ENCODE data around the gene NR3C2.

NR3C2 gene

DNA sequence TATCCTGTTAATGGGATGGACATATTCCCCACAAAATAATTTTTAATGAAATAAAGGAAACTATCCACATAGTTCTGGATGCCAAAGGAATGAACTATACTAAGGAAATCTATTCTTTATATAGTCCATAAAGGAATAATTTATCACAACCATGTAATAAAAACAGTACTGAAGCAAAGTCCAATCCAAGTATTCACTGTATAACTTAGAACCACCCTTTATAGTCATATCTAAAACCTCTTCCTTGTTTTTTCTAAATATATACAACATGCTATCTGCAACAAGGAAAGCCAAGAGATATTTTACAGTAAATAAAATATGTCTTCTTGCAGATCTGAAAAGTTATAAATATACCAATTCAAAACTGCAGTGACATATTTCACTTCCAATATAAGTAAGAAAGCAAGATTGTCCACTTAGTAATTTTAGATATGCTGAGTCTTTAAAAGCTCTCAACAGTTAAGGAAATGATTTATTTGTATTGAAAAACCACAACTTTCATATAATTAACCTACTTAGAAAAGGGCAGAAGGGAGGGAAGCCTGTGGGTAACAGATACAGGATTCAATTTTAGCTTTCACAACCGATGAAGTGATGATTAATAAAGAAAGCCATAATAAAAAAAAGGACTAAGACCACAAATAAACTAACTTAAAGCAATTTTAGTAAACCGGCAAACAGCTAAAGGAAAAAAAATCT, 8.0 kb downstream of the NR3C2 start:
- no peak for DNase-seq

DNA sequence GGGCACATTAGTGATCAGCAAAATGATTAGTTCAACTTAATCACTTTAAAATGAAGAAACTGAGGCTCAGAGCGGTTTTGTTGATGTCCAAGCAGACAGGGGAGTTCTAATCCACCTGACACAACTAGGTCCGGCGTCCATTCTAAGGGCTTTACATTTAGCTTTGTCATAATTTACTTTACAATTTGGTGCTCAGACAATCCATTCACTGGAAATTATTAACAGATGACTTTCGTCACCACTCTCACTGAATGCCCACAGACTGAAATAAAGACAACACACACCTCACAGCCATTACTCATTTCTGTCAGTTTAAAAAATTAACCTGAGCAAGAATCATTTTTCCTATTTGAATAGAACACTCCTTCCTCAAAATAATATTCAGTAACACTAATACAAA, 10.8 kb downstream of the NR3C2 start:
- DNase-seq, result no peak

DNA sequence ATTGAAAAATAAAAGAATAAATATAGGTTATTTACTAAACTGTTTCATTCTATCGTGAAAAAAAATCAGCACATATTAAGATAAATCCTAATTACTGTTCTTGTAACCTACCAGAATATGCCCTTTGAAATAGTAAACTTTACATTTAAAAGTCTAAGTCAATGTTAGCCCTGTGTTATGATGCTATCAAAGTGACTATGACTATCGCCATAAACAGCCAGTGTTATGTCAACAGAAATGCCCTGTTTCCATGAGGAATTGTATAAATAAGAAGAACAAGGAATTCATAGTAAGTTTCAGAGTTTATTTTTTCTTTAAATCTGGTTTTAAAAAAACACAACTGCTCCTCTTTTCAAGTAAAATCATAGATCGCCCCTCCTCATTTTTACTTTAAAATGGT, 11.4 kb downstream of the NR3C2 start:
- no peak for DNase-seq

DNA sequence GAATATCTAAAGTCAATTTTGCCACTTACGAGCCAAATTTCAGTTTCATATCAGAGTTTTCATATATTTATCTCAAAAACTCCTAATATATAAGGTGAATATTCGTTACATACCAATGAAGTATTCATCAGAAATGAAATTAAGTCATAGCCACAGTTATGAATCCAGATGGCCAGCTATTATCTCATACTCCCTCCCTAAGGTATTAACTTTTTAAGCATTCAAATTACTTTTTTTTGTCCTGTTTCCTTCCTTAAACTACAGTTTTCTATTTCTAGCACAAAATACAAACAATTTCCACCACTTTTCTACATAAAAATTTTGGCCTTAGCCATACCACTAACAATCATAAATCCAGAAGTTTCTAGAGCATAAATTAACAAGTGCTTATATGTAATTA, 13.0 kb downstream of the NR3C2 start:
- DNase-seq, result no peak

DNA sequence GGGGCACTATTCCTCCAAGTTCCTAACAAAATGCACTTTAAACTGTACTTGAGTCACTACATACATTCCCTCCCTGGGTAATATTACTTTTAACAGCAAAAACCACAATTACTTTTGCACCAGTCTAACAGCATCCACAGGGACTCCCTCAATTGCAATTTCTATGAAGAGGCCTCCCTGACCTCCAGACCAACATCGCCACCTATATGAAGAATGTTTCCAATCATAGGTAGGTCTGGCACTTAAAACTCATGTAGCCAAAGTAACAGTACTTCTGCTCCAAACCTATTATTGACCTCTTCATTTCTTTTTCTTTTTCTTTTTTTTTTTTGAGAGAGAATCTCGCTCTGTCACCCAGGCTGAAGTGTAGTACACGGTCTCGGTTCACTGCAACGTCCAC, 15.6 kb downstream of the NR3C2 start:
- DNase-seq, result no peak

DNA sequence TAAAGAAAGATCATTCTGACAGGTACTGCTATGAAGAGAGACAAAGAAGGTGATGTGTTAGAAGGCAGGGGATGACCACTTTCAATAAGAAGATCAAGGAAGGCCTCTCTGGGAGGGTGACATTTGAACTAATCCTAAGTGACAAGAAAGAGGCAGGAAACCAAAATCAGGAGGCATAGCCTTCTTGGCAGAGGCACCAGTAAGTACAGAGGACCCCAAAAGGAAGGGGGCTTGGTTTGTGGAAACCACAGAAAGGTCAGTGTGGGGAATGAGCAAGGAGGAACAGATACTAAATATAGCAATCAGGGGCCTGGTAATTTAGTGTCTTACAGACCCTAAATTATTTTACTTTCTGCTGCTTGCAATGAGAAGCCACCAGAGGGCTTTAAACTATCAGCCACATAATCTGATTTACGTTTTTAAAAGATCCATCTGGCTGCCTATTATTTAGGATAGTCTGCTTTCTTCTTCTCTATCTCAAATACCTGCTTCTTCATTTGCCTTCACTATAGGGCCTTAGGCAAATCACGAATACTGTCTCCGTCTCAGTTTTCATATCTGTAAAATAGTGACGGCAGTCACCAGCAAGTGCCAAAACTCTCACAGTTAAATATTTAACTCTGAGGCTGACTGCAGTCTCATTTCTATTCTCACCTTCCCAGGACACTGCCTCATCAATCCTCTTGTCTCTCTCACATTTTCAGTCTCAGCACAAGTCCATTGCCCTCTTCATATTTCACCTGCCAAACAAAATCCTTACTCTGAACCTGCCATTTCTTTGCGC, 16.7 kb downstream of the NR3C2 start:
- DNase-seq, result no peak

DNA sequence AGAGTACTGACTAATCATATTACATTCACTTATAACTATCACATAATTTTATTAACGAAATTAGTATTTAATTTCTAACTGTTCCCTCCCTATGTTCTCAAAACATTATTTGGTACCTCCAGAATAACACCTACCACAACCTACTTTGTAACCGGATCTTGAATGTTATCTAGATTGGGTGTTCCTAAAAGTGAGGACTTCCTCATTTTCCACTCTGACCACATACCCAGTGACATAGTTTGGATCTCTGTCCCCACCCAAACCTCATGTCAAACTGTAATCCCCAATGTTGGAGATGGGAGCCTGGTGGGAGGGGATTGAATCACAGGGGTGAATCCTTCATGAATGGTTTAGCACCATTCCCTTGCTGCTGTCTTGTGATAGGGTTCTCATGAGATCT, 21.8 kb downstream of the NR3C2 start:
- DNase-seq, result no peak

DNA sequence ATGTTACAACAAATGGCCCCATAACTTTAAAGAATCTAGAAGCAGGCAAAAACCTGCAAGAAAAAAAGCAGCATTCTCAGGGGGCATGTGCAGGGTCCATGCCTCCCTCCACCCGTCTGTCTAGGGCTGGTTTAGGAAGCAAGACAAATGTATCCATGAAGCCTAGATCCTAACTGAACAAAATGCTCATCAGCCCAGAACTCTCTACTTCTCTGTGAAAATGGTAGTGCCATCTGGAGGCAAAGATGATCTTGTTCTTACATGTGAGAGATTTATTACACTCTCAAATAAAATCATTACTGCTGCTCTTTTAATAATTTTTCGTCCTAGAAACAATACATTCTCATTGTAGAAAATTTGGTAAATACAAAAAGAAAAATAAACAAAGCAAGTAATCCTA, 26.7 kb downstream of the NR3C2 start:
- DNase-seq, result no peak

DNA sequence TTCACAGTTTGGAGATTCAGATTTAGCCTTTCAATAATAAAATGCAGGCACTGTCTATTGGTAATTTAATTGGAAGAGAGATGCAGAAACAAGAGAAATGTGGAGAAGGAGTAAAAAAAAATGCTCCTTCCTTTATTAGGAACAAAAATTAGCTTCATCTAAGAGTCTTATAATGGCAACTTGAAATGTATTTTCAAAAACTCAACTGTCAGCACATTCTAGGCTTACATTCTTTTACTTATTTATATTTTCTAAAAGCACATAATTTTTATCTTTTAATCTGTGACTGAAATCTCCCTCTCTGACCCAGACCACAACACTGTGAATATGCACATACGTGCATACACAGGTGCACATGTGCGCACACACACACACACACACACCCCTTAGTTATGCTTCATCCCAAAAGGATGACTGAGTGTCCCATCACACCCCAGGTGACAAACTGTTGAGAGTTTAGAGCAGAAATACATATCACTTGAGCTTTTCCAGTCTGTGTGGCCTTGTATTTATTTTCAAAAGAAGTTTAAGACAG, 29.7 kb downstream of the NR3C2 start:
- no peak for DNase-seq

DNA sequence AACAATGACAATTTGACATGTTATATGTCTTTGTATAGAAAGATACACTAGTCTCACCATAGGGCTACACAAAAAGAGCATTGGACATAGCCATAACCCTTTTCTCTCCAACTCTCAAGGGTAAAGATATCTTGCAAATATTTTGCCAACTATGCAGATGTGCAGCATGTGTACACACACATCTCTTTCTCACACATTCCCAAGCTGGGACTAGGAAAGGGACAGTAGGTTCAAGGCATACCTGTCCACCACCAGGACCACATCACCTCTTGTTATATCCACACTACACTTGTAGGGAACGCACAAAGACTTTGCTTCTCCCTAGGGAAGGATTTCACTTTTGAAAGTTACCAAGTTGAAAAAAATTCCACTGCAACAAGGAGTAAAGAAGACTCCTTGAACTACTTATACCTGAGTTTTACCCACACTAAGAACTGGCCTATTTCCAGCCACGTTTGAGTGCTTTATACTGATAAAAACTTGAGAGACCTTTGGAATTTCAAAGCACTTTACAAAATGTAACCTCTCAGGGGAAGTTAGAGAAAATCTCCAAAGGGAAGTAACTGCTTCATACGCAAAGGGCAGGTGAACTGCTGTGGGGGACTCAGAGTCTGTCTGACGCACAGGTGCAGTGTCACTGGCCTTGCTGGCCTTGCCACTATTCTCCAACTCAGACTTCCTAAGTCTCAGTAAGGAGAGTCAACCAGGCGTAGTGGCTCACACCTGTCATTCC, 36.9 kb downstream of the NR3C2 start:
- DNase-seq, result no peak

DNA sequence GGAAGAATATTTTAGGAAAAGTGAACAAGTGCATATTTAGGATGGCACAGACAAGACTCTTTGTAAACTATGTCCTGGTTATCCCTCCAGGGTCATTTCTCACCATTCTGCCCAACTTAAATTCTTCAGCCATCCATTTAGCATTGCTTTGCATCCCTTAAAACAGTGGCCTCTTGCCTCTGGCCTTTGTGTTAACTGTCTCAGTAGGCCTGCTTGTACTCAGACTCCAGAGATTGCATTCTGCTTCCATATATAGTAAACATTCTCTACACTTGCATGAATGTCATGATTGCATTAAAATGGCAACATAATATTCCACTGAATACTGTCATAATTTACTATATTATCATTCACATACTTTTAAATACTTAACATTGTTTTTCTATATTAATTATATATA, 43.2 kb downstream of the NR3C2 start:
- DNase-seq, result no peak

DNA sequence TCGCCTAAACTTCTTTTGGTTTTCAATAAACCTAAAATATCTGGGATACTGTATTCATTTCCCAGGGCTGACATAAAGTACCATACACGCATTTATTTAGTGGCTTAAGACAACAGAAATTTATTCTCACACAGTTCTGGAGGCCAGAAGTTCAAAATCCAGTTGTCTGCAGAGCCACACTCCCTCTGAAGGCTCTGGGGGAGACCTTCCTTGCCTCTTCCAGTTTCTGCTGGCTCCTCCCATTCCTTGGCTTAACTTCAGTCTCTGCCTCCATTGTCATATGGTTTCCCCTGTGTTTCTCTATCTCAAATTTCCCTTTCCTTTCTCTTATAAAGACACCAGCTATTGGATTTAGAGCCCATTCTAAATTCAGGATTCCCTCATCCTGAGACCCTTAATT, 44.4 kb downstream of the NR3C2 start:
- DNase-seq, result no peak

DNA sequence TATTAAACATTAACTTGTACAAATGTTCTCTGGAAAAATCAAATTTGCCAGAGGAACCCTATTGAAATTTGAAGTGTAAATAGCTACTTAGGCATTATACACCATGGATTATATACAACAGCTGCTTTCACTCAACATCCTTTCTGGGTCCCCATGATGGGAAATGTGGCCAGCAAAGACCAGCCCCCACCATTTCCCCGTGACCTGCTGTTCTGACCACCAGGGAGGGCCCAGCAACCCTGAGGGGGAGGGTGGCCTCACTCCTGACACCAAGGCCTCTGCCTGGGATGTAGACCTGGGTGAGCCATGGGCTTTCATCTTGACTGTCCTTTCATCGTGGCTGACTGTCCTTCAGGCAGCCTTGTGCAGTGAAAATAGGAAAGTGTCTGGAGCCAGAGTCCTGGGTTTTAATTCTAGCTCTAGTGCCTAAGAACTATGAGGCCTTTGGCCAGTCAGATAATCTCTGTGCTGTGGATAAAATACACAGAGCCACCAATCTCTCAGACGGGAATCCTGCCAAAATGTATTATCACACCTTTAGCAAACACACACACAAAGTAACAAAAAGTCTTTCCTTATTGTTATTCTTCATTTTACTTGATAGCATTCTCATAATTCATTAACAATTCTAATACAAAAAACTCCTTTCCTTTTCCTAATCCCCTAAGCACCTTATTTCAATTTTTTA, 45.1 kb downstream of the NR3C2 start:
- no peak for DNase-seq

DNA sequence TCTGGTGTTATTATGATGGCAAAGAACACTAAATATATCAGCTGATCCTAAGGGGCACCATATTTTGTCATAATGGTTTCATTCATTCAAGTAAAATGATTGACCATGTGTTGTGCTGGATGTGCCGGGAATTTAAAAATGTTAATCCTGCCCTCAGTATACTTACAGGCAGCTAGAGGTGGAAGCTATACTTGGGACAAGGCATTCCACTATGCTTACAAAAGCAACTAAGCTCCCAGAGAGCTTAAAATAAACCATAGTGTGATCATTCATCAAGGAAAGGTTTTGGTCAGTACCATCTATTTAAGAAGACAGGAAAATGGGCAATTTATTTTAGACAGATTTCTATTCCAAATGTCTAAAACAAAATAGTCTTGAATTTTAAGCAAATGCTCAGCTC, 46.4 kb downstream of the NR3C2 start:
- DNase-seq, result no peak

DNA sequence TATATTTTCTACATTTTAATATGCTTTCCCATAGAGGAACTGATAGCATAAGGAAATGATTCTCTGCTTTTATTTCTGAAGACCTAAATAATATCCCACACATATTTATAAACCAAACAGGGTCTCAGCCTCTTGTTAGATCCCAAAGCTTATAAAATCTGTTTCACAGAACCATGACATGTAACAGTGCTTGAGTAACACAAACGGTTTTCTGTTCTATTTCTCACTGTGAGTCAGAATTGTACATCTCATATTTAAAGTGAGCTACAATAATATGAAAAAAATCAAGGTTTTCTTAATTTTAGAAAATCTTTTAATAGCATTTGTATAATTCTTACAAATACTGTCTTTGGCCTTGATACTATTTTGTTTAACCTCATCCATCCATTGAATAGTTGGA, 51.2 kb downstream of the NR3C2 start:
- no peak for DNase-seq

DNA sequence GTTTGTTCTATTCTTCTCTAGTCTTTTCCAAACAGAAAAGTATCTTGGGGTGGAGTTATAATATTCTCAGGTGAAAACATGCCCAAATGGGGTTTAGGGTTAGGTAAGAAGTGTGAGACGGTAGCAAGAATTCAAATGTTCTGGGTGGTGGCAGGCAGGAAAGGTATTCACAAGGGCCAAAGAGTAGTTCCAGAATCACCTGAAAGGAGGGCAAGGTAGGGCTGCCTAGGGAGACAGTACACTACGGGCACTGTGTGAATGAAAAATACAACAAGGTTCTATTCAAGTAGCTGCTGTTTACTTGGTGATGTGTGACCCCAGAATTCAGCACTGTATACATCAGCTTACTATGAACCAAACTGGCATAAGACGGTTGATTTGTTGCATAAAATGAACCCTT, 51.9 kb downstream of the NR3C2 start:
- no peak for DNase-seq

DNA sequence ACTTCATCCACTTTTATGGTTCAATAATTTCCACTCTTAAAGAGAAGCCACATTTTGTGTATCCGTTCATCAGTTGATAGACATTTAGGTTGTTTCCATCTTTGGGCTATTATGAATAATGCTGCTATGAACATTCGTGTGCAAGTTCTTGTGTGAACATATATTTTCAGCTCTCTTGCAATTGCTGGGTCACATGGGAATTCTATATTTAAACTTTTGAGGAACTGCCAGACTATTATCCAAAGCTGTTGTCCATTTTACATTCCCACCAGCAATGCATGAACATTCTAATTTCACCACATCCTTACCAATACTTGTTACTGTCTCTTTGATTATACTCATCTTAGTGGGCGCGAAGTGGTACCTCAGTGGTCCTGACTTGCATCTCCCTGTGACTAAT, 61.9 kb downstream of the NR3C2 start:
- DNase-seq, result peak; percentile 2 to 44

DNA sequence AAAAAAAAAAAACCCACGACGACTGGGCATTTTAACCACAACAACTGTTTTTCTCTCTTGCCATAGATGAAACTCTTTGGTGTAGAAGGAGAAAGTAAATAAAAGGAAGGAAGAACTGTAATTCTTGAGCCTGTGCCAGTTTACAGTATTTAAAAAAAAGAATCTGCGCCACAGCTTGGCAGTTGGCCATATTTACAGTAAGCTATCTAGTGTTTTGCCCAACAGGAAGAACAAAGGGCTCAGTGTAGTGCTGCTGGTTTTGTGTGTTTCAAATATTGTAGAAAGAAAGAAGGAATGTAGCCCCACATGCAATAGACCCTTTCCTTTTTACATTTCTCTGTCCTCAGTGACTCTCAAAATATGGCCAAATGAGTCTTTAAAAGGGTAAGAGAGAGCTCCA, 66.1 kb downstream of the NR3C2 start:
- peak; percentile 38 to 69 for DNase-seq

DNA sequence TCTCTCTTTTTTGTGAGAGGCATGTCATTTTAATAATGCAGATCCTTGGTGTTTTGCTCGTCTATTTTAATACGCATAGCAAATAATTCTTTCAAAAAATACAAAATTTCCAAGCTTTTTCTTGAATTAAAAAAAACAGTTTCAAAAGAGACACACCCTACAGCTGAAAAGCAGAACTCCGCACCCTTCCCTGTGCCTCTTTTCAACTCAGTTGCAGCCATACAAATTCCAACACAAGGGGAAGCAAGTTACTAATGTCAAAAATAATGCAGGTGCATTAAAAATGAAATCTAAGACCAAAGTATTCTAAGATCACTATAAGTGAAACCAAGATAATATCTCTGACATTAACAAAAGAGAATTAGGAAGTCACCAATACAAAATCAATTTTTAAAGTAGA, 66.6 kb downstream of the NR3C2 start:
- DNase-seq, result peak; percentile 23 to 43

DNA sequence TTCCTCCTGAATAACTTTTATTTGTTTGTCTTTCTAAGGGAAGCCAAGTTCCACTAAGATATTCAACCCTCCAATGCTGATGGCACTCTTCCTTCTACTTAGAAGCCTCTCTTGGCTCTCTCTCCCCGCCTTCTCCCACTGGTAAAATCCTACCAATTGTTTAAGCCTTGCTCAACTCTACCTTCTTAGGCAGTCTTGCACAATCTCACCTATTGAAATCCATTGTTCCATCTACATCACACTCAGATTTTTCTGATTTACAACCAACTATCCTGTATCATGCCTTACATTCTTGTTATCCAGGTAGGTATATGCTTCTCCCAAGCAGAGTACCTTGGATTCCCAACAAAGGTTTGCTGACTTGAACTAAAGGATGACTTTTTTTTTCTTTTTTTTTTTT, 69.1 kb downstream of the NR3C2 start:
- DNase-seq, result no peak

DNA sequence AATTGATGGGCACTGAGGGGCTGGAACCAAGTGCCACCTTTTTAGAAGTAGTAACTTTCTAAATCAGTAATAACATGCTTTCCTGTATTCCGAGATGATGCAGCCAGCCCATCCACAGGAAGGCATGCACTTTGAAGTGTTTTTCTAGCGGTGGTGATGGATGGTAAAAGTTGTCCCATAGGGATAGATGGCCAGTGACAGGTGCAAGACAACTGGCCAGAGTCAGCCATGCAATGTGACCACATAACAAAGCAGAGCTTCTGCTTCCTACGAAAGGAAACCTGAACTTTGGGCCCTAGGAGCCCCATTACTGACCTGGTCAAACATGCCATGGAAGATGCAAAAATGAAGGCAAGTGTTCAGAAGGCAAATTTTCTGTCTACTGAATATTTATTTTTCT, 72.3 kb downstream of the NR3C2 start:
- DNase-seq, result no peak

DNA sequence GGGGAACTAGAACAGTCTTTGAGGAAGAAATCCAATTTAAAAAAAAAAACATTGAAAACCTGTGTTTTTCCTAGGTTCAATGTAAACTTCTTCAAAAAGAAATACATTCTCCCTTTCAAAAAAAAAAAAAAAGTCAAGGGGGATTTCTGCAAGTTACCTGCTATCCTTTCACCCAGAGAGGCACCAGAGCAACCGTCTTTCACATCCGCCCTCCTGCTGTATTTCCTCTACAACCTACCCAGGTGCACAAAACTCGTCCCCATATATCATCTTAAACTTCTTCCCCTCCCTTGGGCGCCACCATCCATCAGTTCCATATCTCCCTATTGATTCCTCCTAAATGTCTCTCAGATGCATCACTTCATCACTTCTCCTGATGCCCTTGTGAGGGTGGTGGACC, 74.5 kb downstream of the NR3C2 start:
- DNase-seq, result no peak

DNA sequence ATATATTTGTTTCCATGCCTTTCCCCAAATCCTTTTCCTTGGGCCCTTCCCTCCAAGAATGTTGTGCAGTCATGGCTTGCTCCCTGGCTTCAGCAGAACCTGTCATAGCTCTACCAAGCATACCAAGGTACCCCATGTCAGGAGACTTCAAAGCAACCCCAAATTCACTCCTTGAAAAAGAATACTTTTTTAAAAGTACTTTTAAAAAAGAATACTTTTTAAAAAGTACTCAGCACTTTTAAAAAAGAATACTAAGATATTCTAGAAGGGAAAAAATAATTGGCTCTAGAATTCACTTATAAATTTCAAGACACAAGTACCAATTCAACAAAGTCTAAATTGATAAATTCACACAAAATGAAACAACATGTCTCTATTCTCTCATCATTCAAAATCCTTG, 76.0 kb downstream of the NR3C2 start:
- DNase-seq, result no peak

Measured in inflammatory macrophage (primary cell).